ENCODE data around the gene LGR6. TPM values are rescaled to one million over a fixed set of nuclear protein-coding genes. Genes with fewer than 3 reads are reported as not detected.
"Not testable (repeated sequence)": the region's sequence is repeated elsewhere in the genome, so short reads cannot be mapped to it uniquely, and the experiment has no call there.

LGR6 gene
- total RNA-seq, result 1 to 10 TPM; 6.0 to 6.1 TPM
- long read RNA-seq, partial matches to known transcripts, result 5 of 7 reads
- long read RNA-seq, other reads (novel, unspliced or antisense), result 2 of 7 reads

DNA sequence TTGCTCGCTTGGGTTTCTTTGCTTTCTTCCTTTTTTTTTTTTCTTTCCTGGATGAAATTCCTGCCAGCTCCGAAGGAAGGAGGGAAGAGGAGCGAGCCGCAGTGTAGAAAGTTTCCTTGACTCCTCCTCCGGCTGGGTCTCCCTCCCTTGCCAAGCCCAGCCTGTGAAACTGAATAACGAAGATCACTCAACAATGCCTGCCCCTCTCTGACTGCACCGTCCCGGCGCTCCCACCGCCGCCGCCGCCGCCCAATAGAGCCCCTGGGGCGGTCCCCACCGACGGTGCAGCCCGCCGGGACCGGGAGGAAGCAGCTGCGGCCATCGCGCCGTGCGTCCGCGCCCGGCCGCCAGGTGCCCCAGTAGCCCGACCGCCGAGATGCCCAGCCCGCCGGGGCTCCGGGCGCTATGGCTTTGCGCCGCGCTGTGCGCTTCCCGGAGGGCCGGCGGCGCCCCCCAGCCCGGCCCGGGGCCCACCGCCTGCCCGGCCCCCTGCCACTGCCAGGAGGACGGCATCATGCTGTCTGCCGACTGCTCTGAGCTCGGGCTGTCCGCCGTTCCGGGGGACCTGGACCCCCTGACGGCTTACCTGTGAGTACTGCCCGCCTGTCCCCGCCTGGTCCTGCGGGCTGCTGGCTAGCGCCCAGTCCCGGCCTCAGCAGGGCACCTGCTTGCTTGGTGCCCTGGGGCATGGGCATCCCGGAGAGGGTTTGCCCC lies at the start of gene LGR6:
Gene LGR6 (plus strand): TSS at position 186 of the 714 bp plus-strand sequence. CDS start 191 bp downstream, at position 377.
- intact Hi-C loops (cut with DNase I), result loop anchor here in 1 of 2 donors (5.0 kb wide), 1 partner anchor 124 kb away; no protein-coding TSS in a partner anchor
- peak; percentile 39 to 57 for ATAC-seq
- DNase-seq, result no peak

GRCh38 chr1:202144402-202145067 lies 49.1 kb upstream of the LGR6 start, which contains the start of gene ARL8A:
ARL8A (minus strand) TSS chr1:202144737; CDS start chr1:202144572, 165 bp downstream.
- DNase-seq (peak; percentile 83), ATAC-seq (peak; percentile 72 to 89)
- intact Hi-C loops (cut with DNase I), result no loop called here

DNA sequence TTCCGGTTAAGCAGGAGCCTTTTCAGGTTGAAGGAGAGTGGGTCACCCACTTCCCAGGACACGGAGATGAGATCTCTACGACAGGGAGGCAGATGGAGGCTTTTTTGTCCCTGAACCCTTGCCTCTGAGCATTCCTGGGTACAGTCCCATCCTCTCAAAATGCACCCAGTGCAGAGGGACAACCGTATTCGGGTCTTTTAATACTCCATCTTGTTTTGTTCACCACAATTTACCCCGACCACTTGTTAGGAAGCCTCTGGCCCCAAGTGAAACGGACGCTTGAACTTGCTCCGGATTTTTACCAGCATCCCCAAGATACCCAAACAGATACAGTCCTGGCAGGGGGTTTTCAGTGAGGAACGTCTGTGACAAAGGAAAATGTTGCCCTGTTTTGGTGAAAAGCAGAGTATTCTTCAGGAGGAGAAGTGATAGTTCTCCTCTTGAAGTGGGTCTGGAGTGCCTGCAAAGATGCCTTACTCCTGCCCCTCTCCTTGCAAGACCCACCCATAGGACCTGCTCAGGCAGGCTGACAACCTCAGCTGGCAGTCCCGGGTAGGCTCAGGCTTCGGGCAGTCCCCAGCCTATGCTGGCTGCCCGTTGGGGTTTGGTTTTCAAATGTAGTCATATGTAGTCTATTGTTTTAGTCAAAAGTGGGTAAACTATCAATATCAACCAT lies 48.4 kb upstream of the LGR6 start:
- peak in 1 of 2 donors; percentile 4 for ATAC-seq
- intact Hi-C loops (cut with DNase I), result no loop called here
- DNase-seq, result no peak

GRCh38 chr1:202145744-202146140 lies 47.9 kb upstream of the LGR6 start:
- intact Hi-C loops (cut with DNase I); ATAC-seq; DNase-seq: not testable (repeated sequence)

- intact Hi-C loops (cut with DNase I), result no loop called here
- ATAC-seq (no peak), DNase-seq (no peak)
Measured at GRCh38 chr1:202146279-202146678, 47.3 kb upstream of the LGR6 start.

DNA sequence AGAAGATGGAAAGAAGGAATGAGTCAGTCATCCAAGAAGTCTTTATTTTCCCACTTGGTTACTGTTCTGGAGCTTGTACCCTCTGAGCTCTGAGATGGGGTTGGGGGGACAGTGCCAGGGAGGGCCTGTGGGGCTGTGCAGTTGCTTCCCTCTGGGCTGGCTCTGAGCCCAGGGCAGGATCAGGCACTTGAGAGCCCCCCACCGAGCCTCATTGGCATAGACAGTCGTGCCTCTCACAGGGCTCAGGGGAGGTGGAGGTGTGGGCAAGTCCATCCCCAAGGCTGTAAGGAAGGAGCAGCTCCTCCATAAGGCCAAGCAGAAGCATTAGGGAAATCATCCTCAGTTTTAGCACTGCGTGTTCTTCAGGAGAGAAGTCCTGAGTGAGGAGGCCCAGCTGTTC lies 46.6 kb upstream of the LGR6 start:
- no peak for ATAC-seq
- intact Hi-C loops (cut with DNase I), result no loop called here
- no peak for DNase-seq

- ATAC-seq (no peak), DNase-seq (no peak)
Measured at GRCh38 chr1:202148391-202148790, 45.2 kb upstream of the LGR6 start.

DNA sequence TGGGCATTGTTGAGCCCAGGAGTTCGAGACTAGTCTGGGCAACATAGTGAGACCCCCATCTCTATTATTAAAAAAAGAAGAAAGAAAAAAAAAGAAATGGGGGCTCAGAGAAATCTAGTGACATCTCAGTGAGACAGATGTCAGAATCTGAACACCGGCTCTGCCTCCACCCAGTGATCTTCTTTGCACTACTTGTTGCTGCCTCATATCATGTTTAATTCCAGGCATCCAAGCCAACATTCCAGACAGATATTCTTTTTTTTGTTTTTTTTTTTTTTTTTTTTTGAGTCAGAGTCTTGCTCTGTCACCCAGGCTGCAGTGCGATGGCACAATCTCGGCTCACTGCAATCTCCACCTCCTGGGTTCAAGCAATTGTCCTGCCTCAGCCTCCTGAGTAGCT lies 44.0 kb upstream of the LGR6 start:
- intact Hi-C loops (cut with DNase I), result no loop called here
- ATAC-seq, result no peak
- no peak for DNase-seq

More at GRCh38 chr1:202148391-202148790, 45.2 kb upstream of the LGR6 start:
- intact Hi-C loops (cut with DNase I), result no loop called here

DNA sequence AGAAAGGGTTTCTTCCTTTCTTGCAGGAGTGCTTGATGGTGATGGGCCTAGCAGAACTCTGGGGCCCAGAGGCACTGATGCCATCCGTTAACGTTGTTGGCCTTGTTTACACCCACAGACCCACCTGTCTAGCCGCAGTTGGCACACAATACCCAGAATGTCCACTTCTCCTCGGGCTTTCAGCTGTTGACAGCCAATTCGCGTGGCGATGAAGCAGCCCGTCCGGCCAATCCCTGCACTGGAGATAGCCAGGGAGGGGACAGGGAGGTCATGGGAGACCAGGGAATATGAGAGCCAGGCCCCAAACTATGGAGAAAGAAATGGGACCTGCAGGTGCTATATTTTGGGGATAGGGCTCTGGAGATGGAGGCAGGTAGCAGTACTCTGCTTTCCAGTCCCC lies 43.4 kb upstream of the LGR6 start:
- ATAC-seq, result no peak
- no peak for DNase-seq
- intact Hi-C loops (cut with DNase I), result no loop called here

DNA sequence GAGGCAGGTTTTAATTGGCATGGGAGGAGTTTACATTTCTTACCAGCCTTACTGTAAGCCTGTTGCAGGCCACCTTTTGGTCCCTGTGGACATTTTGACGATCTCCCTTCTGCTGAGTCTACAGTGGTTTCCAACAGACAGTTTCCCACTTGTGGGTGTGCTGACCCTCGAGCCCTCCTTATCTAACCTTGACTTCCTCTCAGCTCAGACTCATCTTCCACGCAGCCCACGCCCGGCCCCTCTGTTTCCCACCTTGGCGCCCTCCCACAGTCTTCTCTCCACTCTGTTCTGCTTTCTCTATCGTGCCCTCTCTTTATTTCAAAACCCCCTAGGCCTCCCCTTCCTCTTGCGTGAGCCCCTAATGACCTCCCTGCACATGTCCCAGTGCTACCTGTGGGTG lies 43.0 kb upstream of the LGR6 start:
- DNase-seq (no peak), ATAC-seq (no peak)
- intact Hi-C loops (cut with DNase I), result no loop called here

GRCh38 chr1:202151045-202151444 lies 42.6 kb upstream of the LGR6 start:
- intact Hi-C loops (cut with DNase I), result no loop called here
- DNase-seq (no peak), ATAC-seq (no peak)

- intact Hi-C loops (cut with DNase I), result no loop called here
- ATAC-seq, result no peak
- no peak for DNase-seq
Measured at GRCh38 chr1:202152399-202152798, 41.2 kb upstream of the LGR6 start.

GRCh38 chr1:202153284-202153683 lies 40.3 kb upstream of the LGR6 start:
- ATAC-seq, result no peak
- intact Hi-C loops (cut with DNase I), result no loop called here
- DNase-seq, result no peak

- no peak for ATAC-seq
- DNase-seq, result no peak
Measured at GRCh38 chr1:202154148-202154765, 39.3 kb upstream of the LGR6 start.

GRCh38 chr1:202154766-202155477 lies 38.7 kb upstream of the LGR6 start:
- peak; percentile 38 to 56 for ATAC-seq
- DNase-seq, result no peak
- intact Hi-C loops (cut with DNase I), result no loop called here

More at GRCh38 chr1:202154148-202154765, 39.3 kb upstream of the LGR6 start:
- intact Hi-C loops (cut with DNase I), result no loop called here

- ATAC-seq (peak in 1 of 2 donors; percentile 38), DNase-seq (peak; percentile 62)
- intact Hi-C loops (cut with DNase I), result no loop called here
Measured at GRCh38 chr1:202155478-202156021, 38.0 kb upstream of the LGR6 start.

DNA sequence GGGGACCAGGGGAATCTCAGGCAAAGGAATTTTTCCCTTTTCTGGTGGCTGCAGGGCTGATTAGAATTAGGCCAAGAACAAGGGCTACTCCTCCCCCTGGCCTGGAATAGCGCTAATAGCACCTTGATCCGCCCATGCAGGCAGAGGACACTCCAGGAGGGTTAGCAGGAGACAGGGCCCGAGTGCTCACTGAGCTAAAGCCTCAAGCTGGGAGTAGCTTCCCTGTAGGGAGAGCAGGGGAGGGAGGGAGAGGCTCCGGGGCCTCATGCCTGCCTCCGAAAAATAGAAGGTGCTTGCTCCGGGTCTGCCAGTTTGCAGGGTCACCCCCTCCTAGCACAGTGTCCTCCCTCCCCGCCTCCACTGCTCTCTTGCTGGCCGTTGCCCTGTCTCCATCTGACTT lies 37.0 kb upstream of the LGR6 start:
- DNase-seq (no peak), ATAC-seq (no peak)
- intact Hi-C loops (cut with DNase I), result no loop called here

GRCh38 chr1:202157945-202158344 lies 35.7 kb upstream of the LGR6 start:
- intact Hi-C loops (cut with DNase I), result no loop called here
- ATAC-seq (no peak), DNase-seq (no peak)

Measured in left cardiac atrium (tissue), 4 donors.